ENCODE data around the gene GID8. TPM values are rescaled to one million over a fixed set of nuclear protein-coding genes. Genes with fewer than 3 reads are reported as not detected.
A peak's percentile ranks its signal among the peaks of the same experiment; 100 is the strongest.

The GID8 gene
- total and polyA plus RNA-seq, 2 of the 13 experiments (the other 11 are each of a cell fraction or from before 2014, with no cell fraction given) = 39.6 to 59.8 TPM

DNA sequence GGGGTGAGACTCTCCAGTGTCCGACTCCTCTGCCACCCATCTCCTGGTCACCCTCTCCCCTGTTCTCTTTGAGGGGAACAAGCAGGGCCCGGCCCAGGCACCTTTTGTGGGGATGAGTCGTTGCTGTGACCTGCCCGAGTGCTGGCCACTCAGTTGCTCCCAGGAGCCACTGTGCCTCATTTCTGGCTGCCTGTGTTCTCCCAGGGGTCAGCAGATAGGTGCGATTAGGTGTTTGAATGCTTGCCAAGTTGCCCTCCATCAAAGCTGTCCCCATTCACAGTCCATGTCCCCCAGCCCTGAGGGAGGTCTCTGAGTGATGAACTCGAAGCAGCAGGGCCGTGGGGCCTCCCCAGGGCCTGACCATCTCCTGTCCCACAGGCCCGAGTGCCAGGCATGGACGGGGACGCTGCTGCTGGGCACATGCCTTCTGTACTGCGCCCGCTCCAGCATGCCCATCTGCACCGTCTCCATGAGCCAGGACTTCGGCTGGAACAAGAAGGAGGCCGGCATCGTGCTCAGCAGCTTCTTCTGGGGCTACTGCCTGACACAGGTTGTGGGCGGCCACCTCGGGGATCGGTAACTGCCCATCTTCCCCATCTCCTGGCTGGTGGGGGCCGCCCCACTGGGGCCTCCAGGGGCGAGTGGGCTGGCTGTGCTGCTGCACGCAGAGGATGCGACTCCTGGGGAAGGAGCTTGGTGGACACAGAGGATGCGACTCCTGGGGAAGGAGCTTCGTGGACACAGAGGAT is 18.6 kb downstream of the GID8 start (continued):
- TF ChIP-seq ZNF577 (CRISPR knock-in tag; IDR thresholded peaks at IDR 0.05; ENCODE audit: borderline replicate concordance, low read depth) (no peak), ZNF430 (CRISPR knock-in tag; IDR thresholded peaks at IDR 0.05) (no peak), GLI4 (CRISPR knock-in tag; IDR thresholded peaks at IDR 0.05; ENCODE audit: borderline replicate concordance) (no peak), ZNF317 (CRISPR knock-in tag; IDR thresholded peaks at IDR 0.05) (no peak), SALL1 (CRISPR knock-in tag; IDR thresholded peaks at IDR 0.05) (no peak), MEIS1 (CRISPR knock-in tag; IDR thresholded peaks at IDR 0.05; ENCODE audit: borderline replicate concordance) (no peak), ZSCAN12 (CRISPR knock-in tag; IDR thresholded peaks at IDR 0.05) (no peak), ZNF766 (CRISPR knock-in tag; IDR thresholded peaks at IDR 0.05; ENCODE audit: borderline replicate concordance) (no peak), HCFC1 (IDR thresholded peaks at IDR 0.05; ENCODE audit: low read depth, low read length) (no peak), STAT5B (CRISPR knock-in tag; IDR thresholded peaks at IDR 0.05) (no peak), TEAD2 (CRISPR knock-in tag; IDR thresholded peaks at IDR 0.05) (no peak), ZNF207 (IDR thresholded peaks at IDR 0.05; ENCODE audit: borderline replicate concordance) (no peak), KLF11 (CRISPR knock-in tag; IDR thresholded peaks at IDR 0.05) (no peak), MATR3 (CRISPR knock-in tag; IDR thresholded peaks at IDR 0.05) (0 out of 2 replicates have a peak, but pooled peaks have one; percentile 61), GABPA (IDR thresholded peaks at IDR 0.05; ENCODE audit: low read depth, low read length) (no peak), GABPA (CRISPR knock-in tag; IDR thresholded peaks at IDR 0.05; ENCODE audit: low read depth) (no peak), MZF1 (CRISPR knock-in tag; IDR thresholded peaks at IDR 0.05; ENCODE audit: borderline replicate concordance) (no peak), HNRNPLL (IDR thresholded peaks at IDR 0.05; ENCODE audit: low read depth, low read length, poor library complexity, severe bottlenecking) (no peak), SKI (IDR thresholded peaks at IDR 0.05; ENCODE audit: partially characterized antibody) (no peak), TOPORS (CRISPR knock-in tag; IDR thresholded peaks at IDR 0.05) (no peak), ZNF253 (CRISPR knock-in tag; IDR thresholded peaks at IDR 0.05; ENCODE audit: borderline replicate concordance) (0 out of 2 replicates have a peak, but pooled peaks have one; percentile 53), ZSCAN22 (CRISPR knock-in tag; IDR thresholded peaks at IDR 0.05) (no peak)
- TF ChIP-seq, protein P1, sequence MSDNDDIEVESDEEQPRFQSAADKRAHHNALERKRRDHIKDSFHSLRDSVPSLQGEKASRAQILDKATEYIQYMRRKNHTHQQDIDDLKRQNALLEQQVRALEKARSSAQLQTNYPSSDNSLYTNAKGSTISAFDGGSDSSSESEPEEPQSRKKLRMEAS (IDR thresholded peaks at IDR 0.05) = no peak
- TF ChIP-seq, protein P2, sequence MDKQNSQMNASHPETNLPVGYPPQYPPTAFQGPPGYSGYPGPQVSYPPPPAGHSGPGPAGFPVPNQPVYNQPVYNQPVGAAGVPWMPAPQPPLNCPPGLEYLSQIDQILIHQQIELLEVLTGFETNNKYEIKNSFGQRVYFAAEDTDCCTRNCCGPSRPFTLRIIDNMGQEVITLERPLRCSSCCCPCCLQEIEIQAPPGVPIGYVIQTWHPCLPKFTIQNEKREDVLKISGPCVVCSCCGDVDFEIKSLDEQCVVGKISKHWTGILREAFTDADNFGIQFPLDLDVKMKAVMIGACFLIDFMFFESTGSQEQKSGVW (CRISPR knock-in tag; IDR thresholded peaks at IDR 0.05; ENCODE audit: borderline replicate concordance) = no peak
- TF ChIP-seq, protein P3, sequence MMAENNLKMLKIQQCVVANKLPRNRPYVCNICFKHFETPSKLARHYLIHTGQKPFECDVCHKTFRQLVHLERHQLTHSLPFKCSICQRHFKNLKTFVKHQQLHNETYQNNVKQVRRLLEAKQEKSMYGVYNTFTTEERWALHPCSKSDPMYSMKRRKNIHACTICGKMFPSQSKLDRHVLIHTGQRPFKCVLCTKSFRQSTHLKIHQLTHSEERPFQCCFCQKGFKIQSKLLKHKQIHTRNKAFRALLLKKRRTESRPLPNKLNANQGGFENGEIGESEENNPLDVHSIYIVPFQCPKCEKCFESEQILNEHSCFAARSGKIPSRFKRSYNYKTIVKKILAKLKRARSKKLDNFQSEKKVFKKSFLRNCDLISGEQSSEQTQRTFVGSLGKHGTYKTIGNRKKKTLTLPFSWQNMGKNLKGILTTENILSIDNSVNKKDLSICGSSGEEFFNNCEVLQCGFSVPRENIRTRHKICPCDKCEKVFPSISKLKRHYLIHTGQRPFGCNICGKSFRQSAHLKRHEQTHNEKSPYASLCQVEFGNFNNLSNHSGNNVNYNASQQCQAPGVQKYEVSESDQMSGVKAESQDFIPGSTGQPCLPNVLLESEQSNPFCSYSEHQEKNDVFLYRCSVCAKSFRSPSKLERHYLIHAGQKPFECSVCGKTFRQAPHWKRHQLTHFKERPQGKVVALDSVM (CRISPR knock-in tag; IDR thresholded peaks at IDR 0.05) = no peak
- TF ChIP-seq, protein P4, sequence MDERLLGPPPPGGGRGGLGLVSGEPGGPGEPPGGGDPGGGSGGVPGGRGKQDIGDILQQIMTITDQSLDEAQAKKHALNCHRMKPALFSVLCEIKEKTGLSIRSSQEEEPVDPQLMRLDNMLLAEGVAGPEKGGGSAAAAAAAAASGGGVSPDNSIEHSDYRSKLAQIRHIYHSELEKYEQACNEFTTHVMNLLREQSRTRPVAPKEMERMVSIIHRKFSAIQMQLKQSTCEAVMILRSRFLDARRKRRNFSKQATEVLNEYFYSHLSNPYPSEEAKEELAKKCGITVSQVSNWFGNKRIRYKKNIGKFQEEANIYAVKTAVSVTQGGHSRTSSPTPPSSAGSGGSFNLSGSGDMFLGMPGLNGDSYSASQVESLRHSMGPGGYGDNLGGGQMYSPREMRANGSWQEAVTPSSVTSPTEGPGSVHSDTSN (CRISPR knock-in tag; IDR thresholded peaks at IDR 0.05) = no peak
